ENCODE measurements around the gene CDC23. TPM values are rescaled to one million over a fixed set of nuclear protein-coding genes. Genes with fewer than 3 reads are reported as not detected.

The CDC23 gene
- total RNA-seq, 1 donor from 2014 or later, result 14.2 TPM

GRCh38 chr5:138230261-138230660 is 17.1 kb upstream of the CDC23 start:
- Histone ChIP-seq H3K4me3 (no peak overlapping the region), H3K27ac (no peak overlapping the region), H3K36me3 (no peaks in the 10 kb centered on the region), H3K9me3 (no peaks in the 10 kb centered on the region), H3K27me3 (no peaks in the 10 kb centered on the region), H3K4me1 (no peaks in the 10 kb centered on the region)
- intact Hi-C loops (cut with DNase I), result no loop called here
- no peak for DNase-seq (ENCODE audit: extremely low spot score in 2 of 2)
- TF ChIP-seq POLR2A (IDR thresholded peaks at IDR 0.05), result no peak
- no peak for TF ChIP-seq POLR2AphosphoS5 (IDR thresholded peaks at IDR 0.05; ENCODE audit: insufficient read depth in 1 of 2, low read depth in 1 of 2)
- TF ChIP-seq, protein P1, sequence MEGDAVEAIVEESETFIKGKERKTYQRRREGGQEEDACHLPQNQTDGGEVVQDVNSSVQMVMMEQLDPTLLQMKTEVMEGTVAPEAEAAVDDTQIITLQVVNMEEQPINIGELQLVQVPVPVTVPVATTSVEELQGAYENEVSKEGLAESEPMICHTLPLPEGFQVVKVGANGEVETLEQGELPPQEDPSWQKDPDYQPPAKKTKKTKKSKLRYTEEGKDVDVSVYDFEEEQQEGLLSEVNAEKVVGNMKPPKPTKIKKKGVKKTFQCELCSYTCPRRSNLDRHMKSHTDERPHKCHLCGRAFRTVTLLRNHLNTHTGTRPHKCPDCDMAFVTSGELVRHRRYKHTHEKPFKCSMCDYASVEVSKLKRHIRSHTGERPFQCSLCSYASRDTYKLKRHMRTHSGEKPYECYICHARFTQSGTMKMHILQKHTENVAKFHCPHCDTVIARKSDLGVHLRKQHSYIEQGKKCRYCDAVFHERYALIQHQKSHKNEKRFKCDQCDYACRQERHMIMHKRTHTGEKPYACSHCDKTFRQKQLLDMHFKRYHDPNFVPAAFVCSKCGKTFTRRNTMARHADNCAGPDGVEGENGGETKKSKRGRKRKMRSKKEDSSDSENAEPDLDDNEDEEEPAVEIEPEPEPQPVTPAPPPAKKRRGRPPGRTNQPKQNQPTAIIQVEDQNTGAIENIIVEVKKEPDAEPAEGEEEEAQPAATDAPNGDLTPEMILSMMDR (IDR thresholded peaks at IDR 0.05), result no peak

DNA sequence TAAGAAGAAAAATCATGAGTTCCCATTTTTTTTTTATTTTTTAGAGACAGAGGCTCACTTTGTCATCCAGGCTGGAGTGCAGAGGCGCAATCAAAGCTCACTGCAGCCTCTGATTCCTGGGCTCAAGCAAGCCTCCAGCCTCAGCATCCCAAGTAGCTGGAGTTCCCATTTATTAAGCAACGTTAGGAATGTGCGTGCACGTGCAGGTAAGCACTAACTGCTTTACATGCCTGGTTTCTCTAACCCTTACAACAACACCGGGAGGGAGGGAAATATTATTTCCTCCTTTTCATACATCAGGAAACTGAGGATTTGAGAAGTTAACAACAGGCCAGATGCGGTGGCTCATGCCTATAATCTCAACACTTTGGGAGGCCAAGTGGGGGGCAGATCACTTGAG is 16.3 kb upstream of the CDC23 start:
- intact Hi-C loops (cut with DNase I), result no loop called here
- no peak overlapping the region for H3K27ac ChIP-seq
- no peaks in the 10 kb centered on the region for H3K36me3 ChIP-seq
- no peaks in the 10 kb centered on the region for H3K4me1 ChIP-seq
- H3K27me3 ChIP-seq, result no peaks in the 10 kb centered on the region
- TF ChIP-seq POLR2AphosphoS5 (IDR thresholded peaks at IDR 0.05; ENCODE audit: insufficient read depth in 1 of 2, low read depth in 1 of 2) (no peak), POLR2A (IDR thresholded peaks at IDR 0.05) (no peak)
- TF ChIP-seq, protein P1 (IDR thresholded peaks at IDR 0.05), result no peak
- DNase-seq (ENCODE audit: extremely low spot score in 2 of 2), result no peak
- no peaks in the 10 kb centered on the region for H3K9me3 ChIP-seq
- no peak overlapping the region for H3K4me3 ChIP-seq

- TF ChIP-seq POLR2AphosphoS5 (IDR thresholded peaks at IDR 0.05; ENCODE audit: insufficient read depth in 1 of 2, low read depth in 1 of 2) (no peak), POLR2A (IDR thresholded peaks at IDR 0.05) (no peak)
- TF ChIP-seq, protein P1 (IDR thresholded peaks at IDR 0.05), result no peak
Measured at GRCh38 chr5:138226910-138227309, 13.8 kb upstream of the CDC23 start.

DNA sequence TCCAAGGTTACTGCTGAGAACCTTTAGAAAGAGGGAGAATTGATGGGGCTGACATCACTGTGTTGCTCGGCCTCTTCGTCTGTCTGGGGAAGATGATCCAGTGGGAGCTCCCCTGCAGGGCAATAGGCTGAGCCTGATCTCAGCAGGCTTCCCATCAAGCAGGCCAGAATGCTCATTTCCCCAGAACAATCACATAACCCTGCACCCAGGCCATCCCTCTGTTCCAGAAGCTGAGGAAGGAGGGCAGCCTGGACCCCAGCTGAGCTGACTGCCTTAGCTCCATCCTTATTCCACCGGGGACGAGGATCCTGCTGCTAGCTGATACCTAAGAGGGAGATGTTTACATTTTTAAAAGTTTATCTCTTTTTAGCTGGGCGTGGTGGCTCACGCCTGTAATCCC is 11.6 kb upstream of the CDC23 start:
- Histone ChIP-seq H3K4me3 (no peak overlapping the region), H3K4me1 (no peaks in the 10 kb centered on the region), H3K27me3 (no peaks in the 10 kb centered on the region), H3K27ac (no peak overlapping the region), H3K9me3 (no peaks in the 10 kb centered on the region), H3K36me3 (no peaks in the 10 kb centered on the region)
- intact Hi-C loops (cut with DNase I), result no loop called here
- no peak for DNase-seq (ENCODE audit: extremely low spot score in 2 of 2)
- no peak for TF ChIP-seq POLR2AphosphoS5 (IDR thresholded peaks at IDR 0.05; ENCODE audit: insufficient read depth in 1 of 2, low read depth in 1 of 2)
- TF ChIP-seq, protein P1 (IDR thresholded peaks at IDR 0.05), result no peak
- no peak for TF ChIP-seq POLR2A (IDR thresholded peaks at IDR 0.05)

More at GRCh38 chr5:138226910-138227309, 13.8 kb upstream of the CDC23 start:
- no peak for DNase-seq (ENCODE audit: extremely low spot score in 2 of 2)
- H3K4me1 ChIP-seq, result no peaks in the 10 kb centered on the region
- no peaks in the 10 kb centered on the region for H3K9me3 ChIP-seq
- H3K27me3 ChIP-seq, result no peaks in the 10 kb centered on the region
- intact Hi-C loops (cut with DNase I), result no loop called here
- no peaks in the 10 kb centered on the region for H3K36me3 ChIP-seq
- no peak overlapping the region for H3K27ac ChIP-seq
- no peak overlapping the region for H3K4me3 ChIP-seq

GRCh38 chr5:138223532-138223931 is 10.4 kb upstream of the CDC23 start:
- Histone ChIP-seq H3K4me1 (no peaks in the 10 kb centered on the region), H3K4me3 (no peak overlapping the region), H3K27ac (no peak overlapping the region), H3K9me3 (no peaks in the 10 kb centered on the region), H3K27me3 (no peaks in the 10 kb centered on the region), H3K36me3 (no peaks in the 10 kb centered on the region)
- intact Hi-C loops (cut with DNase I), result no loop called here
- TF ChIP-seq POLR2A (IDR thresholded peaks at IDR 0.05) (no peak), POLR2AphosphoS5 (IDR thresholded peaks at IDR 0.05; ENCODE audit: insufficient read depth in 1 of 2, low read depth in 1 of 2) (no peak)
- TF ChIP-seq, protein P1 (IDR thresholded peaks at IDR 0.05), result no peak
- DNase-seq (ENCODE audit: extremely low spot score in 2 of 2), result no peak
